NCI-H446 treated with DMSO at 0.1 percent for 48 hours (cell line): ENCODE data around the gene B3GNT9.

Source experiments
- DNase-seq: peaks from one replicate; lab custom pipeline; 2025; lab: John Stamatoyannopoulos, UW

B3GNT9 gene

DNA sequence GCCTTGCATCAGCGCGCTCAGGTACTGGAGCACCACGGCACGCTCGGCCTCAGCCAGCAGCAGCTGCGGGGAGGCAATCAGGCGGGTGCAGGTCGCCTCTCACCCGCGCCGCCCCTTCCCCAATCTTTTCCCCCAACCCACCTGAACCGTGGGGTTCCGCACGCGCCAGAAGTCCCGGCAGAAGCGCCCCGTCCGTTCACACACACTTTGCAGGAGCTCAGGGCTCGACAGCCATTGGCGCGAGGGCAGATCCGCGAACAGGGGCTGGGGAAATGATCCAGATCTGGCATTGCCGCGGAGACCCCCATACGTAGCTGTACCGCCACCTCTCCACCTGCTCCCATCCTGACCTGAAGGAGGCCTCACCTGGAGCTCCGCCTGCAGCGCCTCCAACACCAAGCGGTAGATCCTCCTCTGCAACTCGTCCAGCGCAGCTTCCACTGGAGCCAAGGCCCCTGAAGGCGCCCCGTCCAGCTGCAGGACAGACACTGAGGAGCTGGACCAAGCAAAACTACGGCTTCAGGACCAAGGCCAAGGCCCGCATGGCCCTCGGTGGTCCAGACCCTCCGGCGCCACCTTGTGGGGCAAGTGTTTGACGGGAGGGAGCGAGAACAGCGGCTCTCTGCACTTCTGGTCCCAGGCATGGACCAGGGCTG lies 34.3 kb upstream of the B3GNT9 start:
- no peak for DNase-seq

GRCh38 chr16:67184453-67184994 lies 33.7 kb upstream of the B3GNT9 start:
- no peak for DNase-seq

DNA sequence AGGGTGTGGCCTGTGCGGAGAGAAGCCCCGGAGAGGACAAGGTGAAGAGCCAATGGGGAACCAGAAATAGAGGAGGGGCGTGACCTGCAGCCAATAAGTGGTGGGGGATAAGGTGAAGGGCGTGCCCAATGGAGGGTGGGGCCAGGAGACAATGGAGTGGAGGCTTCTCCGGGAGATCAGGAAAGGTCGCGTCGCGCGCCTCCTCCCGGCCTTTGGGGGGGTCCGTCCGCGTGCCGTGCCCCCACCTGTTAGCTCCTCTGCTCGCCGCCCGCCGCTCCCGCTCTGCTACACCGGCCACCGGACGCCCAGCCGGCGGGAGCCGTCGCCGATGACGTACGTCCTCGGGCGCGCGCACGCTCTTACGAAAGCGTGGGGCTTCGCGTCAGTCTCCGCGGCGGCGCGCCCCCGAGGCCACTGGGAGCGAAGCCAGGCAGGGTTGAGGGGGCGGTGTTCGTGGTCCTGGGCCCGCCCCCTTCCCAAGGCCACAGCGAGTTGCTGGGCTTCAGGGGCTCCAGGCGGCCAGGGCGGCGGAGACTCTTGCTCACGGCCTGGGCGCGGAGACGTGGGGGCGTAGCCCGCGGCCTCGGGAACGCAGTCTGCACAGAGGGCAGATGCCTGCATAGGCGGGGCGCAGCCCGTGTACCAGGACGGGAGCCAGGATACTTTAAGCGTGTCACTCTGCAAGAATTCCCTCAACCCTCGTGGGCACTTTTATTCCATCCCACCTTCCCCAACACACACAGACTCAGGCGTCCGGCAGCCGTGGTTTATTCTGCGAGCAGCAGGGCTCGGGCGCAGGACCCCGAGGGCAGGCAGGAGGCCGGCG lies 33.0 kb upstream of the B3GNT9 start, which contains the start of gene MATCAP1:
Gene MATCAP1, minus strand, starts transcription at position 337 of the 826 bp plus-strand sequence. CDS start 3,353 bp downstream, outside the sequence.
- DNase-seq, result peak; percentile 83

- DNase-seq, result no peak
Measured at GRCh38 chr16:67183284-67183626, 32.5 kb upstream of the B3GNT9 start.

DNA sequence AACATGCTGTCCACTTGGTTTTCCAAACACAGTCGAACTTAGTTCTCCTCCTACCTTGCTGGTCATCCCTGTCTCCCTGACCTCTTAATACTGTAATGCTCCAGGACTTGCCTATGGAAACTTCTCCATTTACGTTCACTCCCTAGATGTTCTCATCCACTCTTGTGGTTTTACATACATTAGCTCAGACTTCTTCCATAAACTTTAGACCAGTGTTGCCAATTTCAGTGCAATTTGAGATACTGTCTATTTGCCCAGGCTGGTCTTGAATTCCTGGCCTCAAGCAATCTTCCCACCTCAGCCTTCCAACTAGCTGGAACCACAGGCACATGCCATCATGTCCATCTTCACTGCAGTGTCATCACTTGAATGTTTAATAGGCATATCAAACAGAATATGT lies 31.5 kb upstream of the B3GNT9 start:
- DNase-seq, result no peak

- DNase-seq, result peak; percentile 51
Measured at GRCh38 chr16:67181346-67181745, 30.5 kb upstream of the B3GNT9 start.

DNA sequence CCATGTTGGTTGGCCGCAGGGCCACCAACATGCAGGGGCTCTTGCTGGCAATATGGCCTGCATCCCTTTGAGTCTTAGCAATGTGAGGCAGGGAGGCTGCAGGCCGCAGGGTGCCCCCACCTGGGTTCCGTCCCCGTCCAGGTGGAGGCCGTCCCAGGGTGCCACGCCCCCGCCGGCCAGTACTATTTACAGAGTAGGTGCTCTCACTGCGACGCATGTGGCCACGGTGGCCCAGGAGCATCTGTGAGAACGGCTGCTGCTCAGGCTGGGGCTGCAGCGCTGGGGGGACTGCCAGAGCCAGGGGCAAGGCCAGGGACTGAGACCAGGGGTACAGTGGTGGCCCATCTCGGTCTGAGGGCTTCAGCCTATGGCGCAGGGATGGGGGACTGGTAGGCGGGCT lies 29.4 kb upstream of the B3GNT9 start:
- no peak for DNase-seq

DNA sequence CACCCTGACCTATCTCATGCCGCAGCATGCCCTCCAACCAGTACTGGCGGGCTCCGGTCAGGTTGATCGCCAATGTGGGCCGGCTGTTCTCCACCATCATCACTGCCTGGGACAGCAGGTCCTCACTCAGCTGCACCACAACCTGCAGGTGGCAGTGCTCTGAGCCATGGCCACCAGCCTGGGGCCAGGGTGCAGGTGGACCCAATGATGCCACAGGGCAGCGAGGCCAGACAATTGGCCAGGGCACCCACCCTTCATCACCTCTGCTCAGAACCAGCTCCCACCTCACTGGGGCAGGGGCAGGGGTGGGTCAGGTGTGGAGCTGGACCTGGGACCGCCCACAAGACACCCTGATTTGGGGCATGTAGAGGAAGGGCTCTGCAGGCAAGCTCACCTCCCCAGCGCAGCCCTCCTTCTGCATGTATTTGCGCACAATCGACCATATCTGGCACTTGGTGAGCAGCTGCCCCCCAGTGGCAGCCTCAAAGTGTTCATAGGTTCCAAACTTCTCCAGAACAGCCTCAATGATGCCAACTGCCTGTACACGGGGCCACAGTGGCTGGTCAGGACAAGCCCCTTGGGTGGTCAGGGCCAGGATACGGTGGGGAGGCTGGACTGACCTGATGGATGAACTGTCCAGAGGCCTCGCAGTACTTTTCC lies 28.8 kb upstream of the B3GNT9 start:
- DNase-seq, result no peak

DNA sequence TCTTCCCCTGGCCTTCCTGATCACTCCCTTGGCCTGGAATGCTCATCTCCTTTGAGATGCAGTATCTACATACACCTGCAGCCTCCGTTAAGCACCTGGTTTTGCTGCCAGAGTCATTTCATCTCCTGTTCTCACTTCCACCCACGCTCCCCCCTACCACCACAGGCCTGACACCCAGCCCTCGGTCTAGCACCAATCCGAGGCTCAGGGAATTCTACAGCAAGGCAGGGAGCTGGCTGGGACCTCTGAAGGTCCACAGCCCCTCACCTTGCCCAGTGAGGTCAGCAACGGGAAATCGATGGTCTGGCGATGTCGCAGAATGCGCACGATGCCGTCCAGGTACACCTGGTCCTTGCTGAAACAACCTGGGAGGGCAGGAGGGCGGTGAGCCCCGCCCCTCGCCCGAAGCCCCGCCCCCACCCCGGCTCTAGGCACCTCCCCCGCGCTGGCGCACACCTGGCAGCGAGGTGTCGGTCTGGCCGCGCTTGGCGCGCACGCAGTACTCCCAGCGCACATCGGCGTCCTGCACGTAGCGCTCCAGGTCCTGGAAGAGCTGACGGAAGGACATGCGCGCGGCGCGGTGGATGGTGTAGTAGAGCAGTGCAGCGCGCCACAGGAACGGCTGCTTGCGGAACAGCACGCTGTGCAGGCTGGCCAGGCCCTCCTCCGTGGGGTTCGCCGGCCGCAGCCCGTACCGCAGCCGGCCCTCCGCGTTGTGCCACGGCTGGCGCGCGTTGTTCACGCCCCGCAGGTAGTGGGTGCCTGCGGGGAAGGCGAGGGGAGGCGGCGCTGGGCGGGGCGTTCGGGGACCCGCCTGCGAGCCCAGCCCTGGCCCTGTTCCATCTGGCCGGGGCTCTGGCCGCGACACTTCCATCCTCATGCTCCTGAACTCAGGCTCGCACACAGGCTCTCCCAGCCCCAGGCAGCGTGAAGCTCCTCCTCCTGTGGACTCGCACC lies 27.2 kb upstream of the B3GNT9 start:
- DNase-seq, result no peak

DNA sequence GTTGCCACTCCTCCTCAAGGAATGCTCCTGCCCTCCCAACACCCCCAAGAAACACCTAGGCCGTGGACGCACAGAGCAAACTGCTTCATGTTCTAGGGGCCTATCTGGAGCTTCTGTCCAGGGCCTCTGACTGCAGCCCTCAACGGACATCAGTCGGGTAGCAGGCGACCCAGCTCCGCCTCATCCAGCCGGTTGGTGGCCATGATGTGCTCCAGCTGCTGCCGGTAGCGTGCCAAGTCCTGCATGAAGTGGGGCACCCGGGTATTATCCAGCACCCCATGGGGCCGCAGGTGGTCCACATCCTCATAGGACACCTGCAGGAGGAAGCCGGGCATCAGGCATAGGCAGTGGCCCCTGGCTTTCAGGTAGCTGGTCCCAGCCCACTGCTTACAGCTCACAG lies 25.9 kb upstream of the B3GNT9 start:
- DNase-seq, result no peak

- DNase-seq, result no peak
Measured at GRCh38 chr16:67174706-67175231, 24.0 kb upstream of the B3GNT9 start.

- no peak for DNase-seq
Measured at GRCh38 chr16:67173808-67174705, 23.3 kb upstream of the B3GNT9 start.

- no peak for DNase-seq
Measured at GRCh38 chr16:67173323-67173722, 22.5 kb upstream of the B3GNT9 start.

DNA sequence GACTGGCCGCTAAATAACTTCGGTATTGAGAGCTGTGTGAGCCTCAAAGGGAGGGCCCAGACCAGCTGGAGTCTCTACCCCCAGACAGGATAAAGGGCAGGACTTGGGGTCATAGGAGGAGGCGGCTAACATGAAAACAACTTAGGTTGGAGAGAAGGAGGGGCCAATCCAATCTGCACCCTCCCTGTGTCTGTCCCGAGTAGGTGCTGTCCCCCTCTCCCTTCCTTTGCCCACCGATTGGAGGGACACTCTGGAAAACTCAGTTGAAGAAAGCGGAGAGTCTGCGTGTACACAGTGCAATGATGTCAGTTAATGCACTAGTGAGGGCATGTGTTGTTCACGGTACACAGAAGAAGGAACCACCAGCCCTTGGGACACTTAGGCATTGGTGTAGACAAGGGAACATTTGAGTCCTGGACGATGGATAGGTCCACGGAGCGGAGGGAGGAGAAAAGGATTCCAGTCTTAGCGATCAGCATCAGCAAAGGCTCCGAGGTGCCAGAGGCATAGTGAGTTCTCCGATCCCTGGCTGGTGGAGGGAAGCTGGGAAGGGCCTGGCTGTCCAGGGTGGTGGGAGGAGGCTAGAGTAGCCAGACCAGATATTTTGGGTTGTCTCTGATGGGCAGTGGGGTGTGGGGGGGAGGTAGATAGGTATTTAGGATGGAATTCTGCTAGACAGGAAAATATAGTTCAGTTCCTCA lies 20.3 kb upstream of the B3GNT9 start:
- DNase-seq, result no peak

- DNase-seq, result peak; percentile 24
Measured at GRCh38 chr16:67170168-67170948, 19.6 kb upstream of the B3GNT9 start, which contains the start of gene NOL3. NOL3 (plus strand) TSS chr16:67170538.

GRCh38 chr16:67169642-67170167 lies 18.9 kb upstream of the B3GNT9 start:
- DNase-seq, result no peak

- no peak for DNase-seq
Measured at GRCh38 chr16:67169011-67169451, 18.2 kb upstream of the B3GNT9 start.

GRCh38 chr16:67167588-67167987 lies 16.8 kb upstream of the B3GNT9 start:
- no peak for DNase-seq
